ENCODE data around the gene GCGR. TPM values are rescaled to one million over a fixed set of nuclear protein-coding genes. Genes with fewer than 3 reads are reported as not detected.

GCGR gene
- polyA plus RNA-seq, 1 of the 3 experiments (the other 2 are of a cell fraction), result not detected

DNA sequence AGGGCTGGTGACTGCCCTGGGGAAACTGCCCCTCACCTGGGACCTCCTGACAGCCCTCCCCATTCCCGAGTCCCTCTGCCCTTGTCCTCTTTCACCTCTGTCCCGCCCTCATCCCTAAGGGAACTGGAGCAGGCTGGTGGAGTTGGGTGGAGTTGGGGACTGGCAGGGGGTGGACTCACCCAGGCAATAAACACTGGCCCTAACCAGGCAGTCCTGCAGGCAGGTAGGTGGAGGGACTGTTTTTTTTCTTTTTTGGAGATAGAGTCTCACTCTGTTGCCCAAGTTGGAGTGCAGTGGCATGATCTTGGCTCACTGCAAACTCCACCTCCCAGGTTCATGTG lies 11.7 kb downstream of the GCGR start:
- Histone ChIP-seq H3K27ac (ENCODE audit: low read depth in 2 of 2, low read length in 1 of 2) (no peak overlapping the region), H3K9ac (no peak overlapping the region), H3K79me2 (ENCODE audit: insufficient read depth) (no peaks in the 10 kb centered on the region), H3K4me1 (ENCODE audit: control insufficient read depth in 1 of 2, insufficient read depth in 2 of 2, low read depth in 1 of 2, low read length in 1 of 2) (peaks cover 0 to 30% of the 10 kb centered on the region in 2 experiments; a peak in 1 of 4 replicates), H3K9me3 (no peaks in the 10 kb centered on the region), H4K20me1 (ENCODE audit: insufficient read depth) (no peaks in the 10 kb centered on the region), H2AFZ (ENCODE audit: low read depth) (no peak overlapping the region), H3K4me2 (no peak overlapping the region), H3K27me3 (ENCODE audit: insufficient read depth) (peaks cover 6% of the 10 kb centered on the region), H3K4me3 (ENCODE audit: low read depth in 2 of 2, low read length in 1 of 2) (no peak overlapping the region), H3F3A (replicated peaks; ENCODE audit: insufficient read depth) (no peaks in the 10 kb centered on the region), H3K9me2 (no peaks in the 10 kb centered on the region), H3K36me3 (replicated peaks in 1 of 2; ENCODE audit: control insufficient read depth in 1 of 2, insufficient read depth in 2 of 2, low read length in 1 of 2) (no peaks in the 10 kb centered on the region)
- ChIA-PET POLR2A (interaction anchor here (0.7 to 1.9 kb wide), 4 partner anchors 9 to 45 kb away, joined by 3 to 6 read pairs (median 3); partner anchors contain the start of genes MCRIP1 and P4HB), CTCF (interaction anchor here (1.0 to 1.7 kb wide), 5 partner anchors 10 to 144 kb away, joined by 3 to 6 read pairs (median 3); no protein-coding TSS in a partner anchor)
- DNase-seq, result no peak
- 74% methylated on average over 2 of the region's 2 CpGs for WGBS (ENCODE audit: low lambda C conversion rate)
- TF ChIP-seq, protein P1, sequence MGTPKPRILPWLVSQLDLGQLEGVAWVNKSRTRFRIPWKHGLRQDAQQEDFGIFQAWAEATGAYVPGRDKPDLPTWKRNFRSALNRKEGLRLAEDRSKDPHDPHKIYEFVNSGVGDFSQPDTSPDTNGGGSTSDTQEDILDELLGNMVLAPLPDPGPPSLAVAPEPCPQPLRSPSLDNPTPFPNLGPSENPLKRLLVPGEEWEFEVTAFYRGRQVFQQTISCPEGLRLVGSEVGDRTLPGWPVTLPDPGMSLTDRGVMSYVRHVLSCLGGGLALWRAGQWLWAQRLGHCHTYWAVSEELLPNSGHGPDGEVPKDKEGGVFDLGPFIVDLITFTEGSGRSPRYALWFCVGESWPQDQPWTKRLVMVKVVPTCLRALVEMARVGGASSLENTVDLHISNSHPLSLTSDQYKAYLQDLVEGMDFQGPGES (IDR thresholded peaks at IDR 0.05; ENCODE audit: low read depth, low read length), result no peak

DNA sequence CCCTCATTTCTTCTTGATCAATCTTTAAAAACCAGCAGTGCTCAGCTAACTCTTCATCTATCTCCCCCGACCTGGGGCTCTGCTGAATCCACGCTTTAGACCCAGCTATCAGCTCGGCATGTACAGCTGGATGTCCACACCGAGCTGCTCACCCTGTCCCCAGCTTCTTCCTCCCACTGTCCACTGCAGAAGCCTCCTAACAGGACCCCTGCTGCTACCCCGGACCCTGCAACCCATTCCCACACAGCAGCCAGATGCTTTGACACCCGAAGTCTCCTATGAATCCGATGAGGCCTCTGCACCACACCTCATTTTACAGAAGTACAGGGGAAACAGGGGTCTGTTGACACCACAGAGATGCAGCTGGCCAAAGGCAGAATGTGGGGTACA lies 13.8 kb downstream of the GCGR start:
- Histone ChIP-seq H3K9ac (no peak overlapping the region), H3K4me1 (ENCODE audit: control insufficient read depth in 1 of 2, insufficient read depth in 2 of 2, low read depth in 1 of 2, low read length in 1 of 2) (peaks cover 0 to 23% of the 10 kb centered on the region in 2 experiments; a peak in 1 of 4 replicates), H3K4me2 (no peak overlapping the region), H2AFZ (ENCODE audit: low read depth) (no peak overlapping the region), H3K9me3 (no peaks in the 10 kb centered on the region), H3K36me3 (replicated peaks in 1 of 2; ENCODE audit: control insufficient read depth in 1 of 2, insufficient read depth in 2 of 2, low read length in 1 of 2) (peaks cover 0 to 2% of the 10 kb centered on the region in 2 experiments), H3F3A (replicated peaks; ENCODE audit: insufficient read depth) (no peaks in the 10 kb centered on the region), H3K27ac (ENCODE audit: low read depth in 2 of 2, low read length in 1 of 2) (no peak overlapping the region), H3K4me3 (ENCODE audit: low read depth in 2 of 2, low read length in 1 of 2) (no peak overlapping the region), H3K27me3 (ENCODE audit: insufficient read depth) (no peaks in the 10 kb centered on the region; the same call in 1 of the 2 replicates), H4K20me1 (ENCODE audit: insufficient read depth) (no peaks in the 10 kb centered on the region), H3K79me2 (ENCODE audit: insufficient read depth) (no peaks in the 10 kb centered on the region), H3K9me2 (no peaks in the 10 kb centered on the region)
- no peak for DNase-seq
- TF ChIP-seq, protein P2, sequence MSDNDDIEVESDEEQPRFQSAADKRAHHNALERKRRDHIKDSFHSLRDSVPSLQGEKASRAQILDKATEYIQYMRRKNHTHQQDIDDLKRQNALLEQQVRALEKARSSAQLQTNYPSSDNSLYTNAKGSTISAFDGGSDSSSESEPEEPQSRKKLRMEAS (IDR thresholded peaks at IDR 0.05; ENCODE audit: low read depth), result no peak
- no peak for TF ChIP-seq POLR2AphosphoS5 (IDR thresholded peaks at IDR 0.05; ENCODE audit: low read depth, low read length)
- no peak for TF ChIP-seq FOSL2 (IDR thresholded peaks at IDR 0.05; ENCODE audit: borderline replicate concordance, low read depth)
- TF ChIP-seq NRF1 (IDR thresholded peaks at IDR 0.05; ENCODE audit: low read depth, low read length), result no peak
- TF ChIP-seq TEAD4 (IDR thresholded peaks at IDR 0.05; ENCODE audit: borderline replicate concordance, insufficient read depth), result no peak
- TF ChIP-seq ELF1 (IDR thresholded peaks at IDR 0.05), result no peak
- TF ChIP-seq MXI1 (IDR thresholded peaks at IDR 0.05; ENCODE audit: low read depth, low read length), result no peak
- TF ChIP-seq, protein P3, sequence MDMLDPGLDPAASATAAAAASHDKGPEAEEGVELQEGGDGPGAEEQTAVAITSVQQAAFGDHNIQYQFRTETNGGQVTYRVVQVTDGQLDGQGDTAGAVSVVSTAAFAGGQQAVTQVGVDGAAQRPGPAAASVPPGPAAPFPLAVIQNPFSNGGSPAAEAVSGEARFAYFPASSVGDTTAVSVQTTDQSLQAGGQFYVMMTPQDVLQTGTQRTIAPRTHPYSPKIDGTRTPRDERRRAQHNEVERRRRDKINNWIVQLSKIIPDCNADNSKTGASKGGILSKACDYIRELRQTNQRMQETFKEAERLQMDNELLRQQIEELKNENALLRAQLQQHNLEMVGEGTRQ (IDR thresholded peaks at IDR 0.05; ENCODE audit: borderline replicate concordance, low read depth, low read length), result no peak
- TF ChIP-seq SMC3 (IDR thresholded peaks at IDR 0.05; ENCODE audit: low read depth, low read length), result no peak
- TF ChIP-seq, protein P4, sequence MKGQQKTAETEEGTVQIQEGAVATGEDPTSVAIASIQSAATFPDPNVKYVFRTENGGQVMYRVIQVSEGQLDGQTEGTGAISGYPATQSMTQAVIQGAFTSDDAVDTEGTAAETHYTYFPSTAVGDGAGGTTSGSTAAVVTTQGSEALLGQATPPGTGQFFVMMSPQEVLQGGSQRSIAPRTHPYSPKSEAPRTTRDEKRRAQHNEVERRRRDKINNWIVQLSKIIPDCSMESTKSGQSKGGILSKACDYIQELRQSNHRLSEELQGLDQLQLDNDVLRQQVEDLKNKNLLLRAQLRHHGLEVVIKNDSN (IDR thresholded peaks at IDR 0.05; ENCODE audit: borderline replicate concordance, low read depth), result no peak
- no peak for TF ChIP-seq TCF12 (IDR thresholded peaks at IDR 0.05)
- TF ChIP-seq FOXM1 (IDR thresholded peaks at IDR 0.05; ENCODE audit: low read depth), result no peak
- TF ChIP-seq, protein P5, sequence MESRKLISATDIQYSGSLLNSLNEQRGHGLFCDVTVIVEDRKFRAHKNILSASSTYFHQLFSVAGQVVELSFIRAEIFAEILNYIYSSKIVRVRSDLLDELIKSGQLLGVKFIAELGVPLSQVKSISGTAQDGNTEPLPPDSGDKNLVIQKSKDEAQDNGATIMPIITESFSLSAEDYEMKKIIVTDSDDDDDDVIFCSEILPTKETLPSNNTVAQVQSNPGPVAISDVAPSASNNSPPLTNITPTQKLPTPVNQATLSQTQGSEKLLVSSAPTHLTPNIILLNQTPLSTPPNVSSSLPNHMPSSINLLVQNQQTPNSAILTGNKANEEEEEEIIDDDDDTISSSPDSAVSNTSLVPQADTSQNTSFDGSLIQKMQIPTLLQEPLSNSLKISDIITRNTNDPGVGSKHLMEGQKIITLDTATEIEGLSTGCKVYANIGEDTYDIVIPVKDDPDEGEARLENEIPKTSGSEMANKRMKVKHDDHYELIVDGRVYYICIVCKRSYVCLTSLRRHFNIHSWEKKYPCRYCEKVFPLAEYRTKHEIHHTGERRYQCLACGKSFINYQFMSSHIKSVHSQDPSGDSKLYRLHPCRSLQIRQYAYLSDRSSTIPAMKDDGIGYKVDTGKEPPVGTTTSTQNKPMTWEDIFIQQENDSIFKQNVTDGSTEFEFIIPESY (IDR thresholded peaks at IDR 0.05; ENCODE audit: borderline replicate concordance, low read depth), result no peak
- TF ChIP-seq, protein P6, sequence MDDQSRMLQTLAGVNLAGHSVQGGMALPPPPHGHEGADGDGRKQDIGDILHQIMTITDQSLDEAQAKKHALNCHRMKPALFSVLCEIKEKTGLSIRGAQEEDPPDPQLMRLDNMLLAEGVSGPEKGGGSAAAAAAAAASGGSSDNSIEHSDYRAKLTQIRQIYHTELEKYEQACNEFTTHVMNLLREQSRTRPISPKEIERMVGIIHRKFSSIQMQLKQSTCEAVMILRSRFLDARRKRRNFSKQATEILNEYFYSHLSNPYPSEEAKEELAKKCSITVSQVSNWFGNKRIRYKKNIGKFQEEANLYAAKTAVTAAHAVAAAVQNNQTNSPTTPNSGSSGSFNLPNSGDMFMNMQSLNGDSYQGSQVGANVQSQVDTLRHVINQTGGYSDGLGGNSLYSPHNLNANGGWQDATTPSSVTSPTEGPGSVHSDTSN (IDR thresholded peaks at IDR 0.05), result no peak
- TF ChIP-seq YY1 (IDR thresholded peaks at IDR 0.05; ENCODE audit: low read depth), result no peak
- no peak for TF ChIP-seq RXRA (IDR thresholded peaks at IDR 0.05; ENCODE audit: borderline replicate concordance, low read depth)
- WGBS (ENCODE audit: low lambda C conversion rate), result 39% methylated on average over 7 of the region's 7 CpGs
- CTCF ChIA-PET, result interaction anchor here (1.2 to 2.3 kb wide), 2 partner anchors 10 to 42 kb away, joined by 3 to 12 read pairs; no protein-coding TSS in a partner anchor
- POLR2A ChIA-PET, result no interaction called here

Data from SK-N-SH (cell line).